ENCODE data around the gene NWD2. TPM values are rescaled to one million over a fixed set of nuclear protein-coding genes. Genes with fewer than 3 reads are reported as not detected.

Gene NWD2
- polyA plus RNA-seq, 1 donor (not counting 4 experiments of a cell fraction or from before 2014, with no cell fraction given) = 0.10 TPM

DNA sequence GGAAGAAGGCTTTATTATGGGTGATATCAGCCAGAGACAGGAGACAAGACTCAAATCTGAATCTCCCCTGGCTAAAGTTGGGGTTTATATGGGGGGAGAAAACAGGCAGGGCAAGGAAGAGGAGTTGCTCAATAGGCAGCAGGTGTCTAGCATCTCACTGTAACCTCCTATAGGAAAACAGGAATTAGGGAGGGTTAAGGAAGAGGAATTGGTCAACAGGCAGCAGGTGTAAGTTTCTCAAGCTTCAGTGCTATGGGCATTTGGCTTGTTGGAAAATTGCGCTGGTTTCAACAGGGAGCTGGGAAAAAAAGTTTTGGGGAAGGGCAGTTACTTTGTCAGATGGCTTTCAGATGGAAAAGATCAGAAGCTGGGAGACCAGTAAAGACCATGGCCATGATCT lies 206.4 kb downstream of the NWD2 start:
- H2AFZ ChIP-seq (ENCODE audit: control insufficient read depth, low read length) = no peak overlapping the region
- H3K4me2 ChIP-seq (ENCODE audit: control insufficient read depth, extremely low read depth, insufficient read depth, low read depth, low read length) = no peak overlapping the region
- dilution Hi-C loops (cut with MboI; ENCODE audit: extremely low pct_ligation_motif_present, low sequenced_read_pairs) = no loop called here
- peaks cover 6% of the 10 kb centered on the region for H3K4me1 ChIP-seq (ENCODE audit: control insufficient read depth, extremely low read depth, insufficient read depth, low read length)
- H3K9ac ChIP-seq (ENCODE audit: control insufficient read depth, extremely low read depth, insufficient read depth, low read length) = no peak overlapping the region
- FAIRE-seq = no peak
- H4K20me1 ChIP-seq (ENCODE audit: control insufficient read depth, extremely low read depth, insufficient read depth, low read length) = no peaks in the 10 kb centered on the region
- H3K36me3 ChIP-seq (ENCODE audit: control insufficient read depth in 2 of 2, extremely low read depth in 1 of 2, insufficient read depth in 2 of 2, low read length in 2 of 2) = no peaks in the 10 kb centered on the region
- DNase-seq (ENCODE audit: low read depth, low spot score) = no peak
- H3K27ac ChIP-seq (ENCODE audit: control insufficient read depth, insufficient read depth, low read length) = no peak overlapping the region
- H3K9me1 ChIP-seq (ENCODE audit: control insufficient read depth, extremely low read depth, insufficient read depth, low read length) = no peaks in the 10 kb centered on the region
- no peaks in the 10 kb centered on the region for H3K9me3 ChIP-seq (ENCODE audit: control insufficient read depth, low read depth, low read length)
- H3K79me2 ChIP-seq (ENCODE audit: control insufficient read depth, insufficient read depth, low read length) = no peaks in the 10 kb centered on the region
- H3K4me3 ChIP-seq (ENCODE audit: control insufficient read depth in 2 of 3, extremely low read depth in 1 of 3, insufficient read depth in 2 of 3, low read depth in 1 of 3, low read length in 3 of 3) = no peak overlapping the region
- TF ChIP-seq, protein P1, sequence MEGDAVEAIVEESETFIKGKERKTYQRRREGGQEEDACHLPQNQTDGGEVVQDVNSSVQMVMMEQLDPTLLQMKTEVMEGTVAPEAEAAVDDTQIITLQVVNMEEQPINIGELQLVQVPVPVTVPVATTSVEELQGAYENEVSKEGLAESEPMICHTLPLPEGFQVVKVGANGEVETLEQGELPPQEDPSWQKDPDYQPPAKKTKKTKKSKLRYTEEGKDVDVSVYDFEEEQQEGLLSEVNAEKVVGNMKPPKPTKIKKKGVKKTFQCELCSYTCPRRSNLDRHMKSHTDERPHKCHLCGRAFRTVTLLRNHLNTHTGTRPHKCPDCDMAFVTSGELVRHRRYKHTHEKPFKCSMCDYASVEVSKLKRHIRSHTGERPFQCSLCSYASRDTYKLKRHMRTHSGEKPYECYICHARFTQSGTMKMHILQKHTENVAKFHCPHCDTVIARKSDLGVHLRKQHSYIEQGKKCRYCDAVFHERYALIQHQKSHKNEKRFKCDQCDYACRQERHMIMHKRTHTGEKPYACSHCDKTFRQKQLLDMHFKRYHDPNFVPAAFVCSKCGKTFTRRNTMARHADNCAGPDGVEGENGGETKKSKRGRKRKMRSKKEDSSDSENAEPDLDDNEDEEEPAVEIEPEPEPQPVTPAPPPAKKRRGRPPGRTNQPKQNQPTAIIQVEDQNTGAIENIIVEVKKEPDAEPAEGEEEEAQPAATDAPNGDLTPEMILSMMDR (optimal IDR thresholded peaks at IDR 0.05 in 1 of 3, IDR thresholded peaks at IDR 0.05 in 1 of 3, conservative IDR thresholded peaks at IDR 0.05 in 1 of 3; ENCODE audit: extremely low read depth in 1 of 3, insufficient read depth in 2 of 3, low read length in 3 of 3) = no peak
- TF ChIP-seq EZH2 (IDR thresholded peaks at IDR 0.05; ENCODE audit: low read length) = no peak
- peaks cover 19% of the 10 kb centered on the region for H3K27me3 ChIP-seq (ENCODE audit: control insufficient read depth, extremely low read depth, insufficient read depth, low read length)

DNA sequence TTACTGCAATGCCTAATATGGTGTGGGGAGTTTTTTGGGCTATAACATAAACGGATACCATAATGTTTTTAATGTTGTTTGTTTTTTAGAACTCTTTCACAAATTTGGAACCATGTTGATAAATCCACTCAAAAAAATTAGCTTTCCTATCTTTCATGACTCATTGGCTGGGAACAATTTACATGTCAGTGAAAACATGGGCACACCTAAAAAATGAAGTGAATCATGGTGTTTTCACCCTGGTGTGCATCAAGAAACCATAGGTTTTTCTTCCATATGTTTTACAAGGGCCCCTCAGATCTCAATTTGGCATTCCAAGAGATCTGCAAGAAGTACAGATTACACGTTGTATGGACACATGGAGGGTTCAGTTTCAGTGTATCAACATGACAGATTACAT lies 207.1 kb downstream of the NWD2 start:
- no peak overlapping the region for H3K4me2 ChIP-seq (ENCODE audit: control insufficient read depth, extremely low read depth, insufficient read depth, low read depth, low read length)
- H3K4me3 ChIP-seq (ENCODE audit: control insufficient read depth in 2 of 3, extremely low read depth in 1 of 3, insufficient read depth in 2 of 3, low read depth in 1 of 3, low read length in 3 of 3) = no peak overlapping the region
- no peaks in the 10 kb centered on the region for H3K79me2 ChIP-seq (ENCODE audit: control insufficient read depth, insufficient read depth, low read length)
- H3K4me1 ChIP-seq (ENCODE audit: control insufficient read depth, extremely low read depth, insufficient read depth, low read length) = peaks cover 6% of the 10 kb centered on the region
- no peak for TF ChIP-seq EZH2 (IDR thresholded peaks at IDR 0.05; ENCODE audit: low read length)
- TF ChIP-seq, protein P1 (optimal IDR thresholded peaks at IDR 0.05 in 1 of 3, IDR thresholded peaks at IDR 0.05 in 1 of 3, conservative IDR thresholded peaks at IDR 0.05 in 1 of 3; ENCODE audit: extremely low read depth in 1 of 3, insufficient read depth in 2 of 3, low read length in 3 of 3) = no peak
- no peaks in the 10 kb centered on the region for H3K9me3 ChIP-seq (ENCODE audit: control insufficient read depth, low read depth, low read length)
- no peak overlapping the region for H2AFZ ChIP-seq (ENCODE audit: control insufficient read depth, low read length)
- H3K9me1 ChIP-seq (ENCODE audit: control insufficient read depth, extremely low read depth, insufficient read depth, low read length) = no peaks in the 10 kb centered on the region
- FAIRE-seq = no peak
- H3K9ac ChIP-seq (ENCODE audit: control insufficient read depth, extremely low read depth, insufficient read depth, low read length) = no peak overlapping the region
- no peak for DNase-seq (ENCODE audit: low read depth, low spot score)
- H3K27ac ChIP-seq (ENCODE audit: control insufficient read depth, insufficient read depth, low read length) = no peak overlapping the region
- no peaks in the 10 kb centered on the region for H4K20me1 ChIP-seq (ENCODE audit: control insufficient read depth, extremely low read depth, insufficient read depth, low read length)
- H3K27me3 ChIP-seq (ENCODE audit: control insufficient read depth, extremely low read depth, insufficient read depth, low read length) = peaks cover 19% of the 10 kb centered on the region
- no peaks in the 10 kb centered on the region for H3K36me3 ChIP-seq (ENCODE audit: control insufficient read depth in 2 of 2, extremely low read depth in 1 of 2, insufficient read depth in 2 of 2, low read length in 2 of 2)
- dilution Hi-C loops (cut with MboI; ENCODE audit: extremely low pct_ligation_motif_present, low sequenced_read_pairs) = no loop called here

Measured in keratinocyte (primary cell).